ENCODE data around the gene CNPY1.
"Not testable (repeated sequence)": the region's sequence is repeated elsewhere in the genome, so short reads cannot be mapped to it uniquely, and the experiment has no call there.

DNA sequence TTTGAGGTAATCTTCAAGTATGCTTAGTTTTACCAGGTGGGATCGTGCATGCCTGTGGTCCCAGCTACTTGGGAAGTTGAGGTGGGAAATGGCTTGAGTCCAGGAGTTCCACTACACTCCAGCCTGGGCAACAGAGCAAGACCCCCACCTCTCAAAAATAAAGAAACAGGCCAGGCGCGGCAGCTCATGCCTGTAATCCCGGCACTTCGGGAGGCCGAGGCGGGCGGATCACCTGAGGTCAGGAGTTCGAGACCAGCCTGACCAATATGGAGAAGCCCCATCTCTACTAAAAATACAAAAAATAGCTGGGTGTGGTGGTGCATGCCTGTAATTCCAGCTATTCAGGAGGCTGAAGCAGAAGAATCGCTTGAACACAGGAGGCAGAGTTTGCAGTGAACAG lies 16.6 kb upstream of the CNPY1 start:
- TF ChIP-seq ZNF274 (IDR thresholded peaks at IDR 0.05; ENCODE audit: borderline replicate concordance, extremely low read depth, low read length); YY1 (IDR thresholded peaks at IDR 0.05; ENCODE audit: low read depth, low read length); POLR2A (IDR thresholded peaks at IDR 0.05; ENCODE audit: control extremely low read depth in 1 of 2, low read depth in 2 of 2, low read length in 2 of 2): not testable (repeated sequence)
- TF ChIP-seq, protein P1, sequence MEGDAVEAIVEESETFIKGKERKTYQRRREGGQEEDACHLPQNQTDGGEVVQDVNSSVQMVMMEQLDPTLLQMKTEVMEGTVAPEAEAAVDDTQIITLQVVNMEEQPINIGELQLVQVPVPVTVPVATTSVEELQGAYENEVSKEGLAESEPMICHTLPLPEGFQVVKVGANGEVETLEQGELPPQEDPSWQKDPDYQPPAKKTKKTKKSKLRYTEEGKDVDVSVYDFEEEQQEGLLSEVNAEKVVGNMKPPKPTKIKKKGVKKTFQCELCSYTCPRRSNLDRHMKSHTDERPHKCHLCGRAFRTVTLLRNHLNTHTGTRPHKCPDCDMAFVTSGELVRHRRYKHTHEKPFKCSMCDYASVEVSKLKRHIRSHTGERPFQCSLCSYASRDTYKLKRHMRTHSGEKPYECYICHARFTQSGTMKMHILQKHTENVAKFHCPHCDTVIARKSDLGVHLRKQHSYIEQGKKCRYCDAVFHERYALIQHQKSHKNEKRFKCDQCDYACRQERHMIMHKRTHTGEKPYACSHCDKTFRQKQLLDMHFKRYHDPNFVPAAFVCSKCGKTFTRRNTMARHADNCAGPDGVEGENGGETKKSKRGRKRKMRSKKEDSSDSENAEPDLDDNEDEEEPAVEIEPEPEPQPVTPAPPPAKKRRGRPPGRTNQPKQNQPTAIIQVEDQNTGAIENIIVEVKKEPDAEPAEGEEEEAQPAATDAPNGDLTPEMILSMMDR (IDR thresholded peaks at IDR 0.05; ENCODE audit: control extremely low read depth in 1 of 3, insufficient read depth in 1 of 3, low read depth in 1 of 3, low read length in 3 of 3) = not testable (repeated sequence)

Measured in H1 (cell line).